Upper lobe of right lung (tissue), 1 donor: ENCODE measurements around the gene METTL9. TPM values are rescaled to one million over a fixed set of nuclear protein-coding genes. Genes with fewer than 3 reads are reported as not detected.
A peak's percentile ranks its signal among the peaks of the same experiment; 100 is the strongest.
"Not testable (repeated sequence)": the region's sequence is repeated elsewhere in the genome, so short reads cannot be mapped to it uniquely, and the experiment has no call there.

Experiments
- ATAC-seq: fragments of 200-7000 bp; cut with Tn5 transposase; one replicate; pipeline ENCODE4 v1.9.1; 2020; ENCODE audit warnings: mild to moderate bottlenecking, moderate library complexity
- DNase-seq: peaks from one replicate; pipeline ENCODE4 v3.0.0-alpha.2; 2020
- H3K27ac ChIP-seq: fragments of 200-600 bp; one replicate; pipeline ENCODE4 v1.8.0; 2022
- H3K27me3 ChIP-seq: fragments of 200-600 bp; one replicate; pipeline ENCODE4 v1.8.0; 2022; ENCODE audit warnings: mild to moderate bottlenecking
- H3K36me3 ChIP-seq: fragments of 200-600 bp; one replicate; pipeline ENCODE4 v1.8.0; 2022
- H3K4me1 ChIP-seq: fragments of 200-600 bp; one replicate; pipeline ENCODE4 v1.8.0; 2022
- H3K4me3 ChIP-seq: fragments of 200-600 bp; one replicate; pipeline ENCODE4 v1.8.0; 2022; ENCODE audit warnings: mild to moderate bottlenecking
- H3K9me3 ChIP-seq: fragments of 200-600 bp; one replicate; pipeline ENCODE4 v1.8.0; 2022
- CTCF ChIP-seq: fragments of 200-600 bp; IDR thresholded peaks from one replicate; pipeline ENCODE4 v1.8.0; 2022; ENCODE audit warnings: antibody characterized with exemption
- intact Hi-C: fragments of 100-400 bp; cut with DNase I; formaldehyde crosslinking; loops from one replicate; pipeline ENCODE4 v1.11.0; 2022
- total RNA-seq: library from RNA; stranded (reverse); fragmentation: NEBNext Ultra II Directional; extraction: Animal tissue kit (Norgen Biotek cat#: 25700); gene quantifications from one replicate; pipeline ENCODE4 v1.2.1, GENCODE V29; 2021
- donor health status: DM: no; HTN: yes; CAD: no; lungs with severe emphysema.

Gene METTL9
- total RNA-seq, 1 donor from 2014 or later, result 84.0 TPM

- intact Hi-C loops, result no loop called here
- Histone ChIP-seq H3K9me3 (no peaks in the 10 kb centered on the region), H3K4me1 (peaks cover 5% of the 10 kb centered on the region), H3K36me3 (peaks cover 39% of the 10 kb centered on the region), H3K4me3 (no peak overlapping the region), H3K27me3 (no peaks in the 10 kb centered on the region), H3K27ac (no peak overlapping the region)
- DNase-seq, result no peak
- TF ChIP-seq CTCF, result no peak
- ATAC-seq, result no peak
Observed at GRCh38 chr16:21625026-21625425, 25.6 kb downstream of the METTL9 start.

- no peak for TF ChIP-seq CTCF
- Histone ChIP-seq H3K4me1 (peaks cover 17% of the 10 kb centered on the region), H3K9me3 (no peaks in the 10 kb centered on the region), H3K36me3 (peaks cover 39% of the 10 kb centered on the region), H3K4me3 (no peak overlapping the region), H3K27ac (peak overlapping the region; percentile 3), H3K27me3 (no peaks in the 10 kb centered on the region)
- intact Hi-C loops, result no loop called here
- no peak for DNase-seq
- ATAC-seq, result peak; percentile 71
Observed at GRCh38 chr16:21626659-21627277, 27.4 kb downstream of the METTL9 start.

DNA sequence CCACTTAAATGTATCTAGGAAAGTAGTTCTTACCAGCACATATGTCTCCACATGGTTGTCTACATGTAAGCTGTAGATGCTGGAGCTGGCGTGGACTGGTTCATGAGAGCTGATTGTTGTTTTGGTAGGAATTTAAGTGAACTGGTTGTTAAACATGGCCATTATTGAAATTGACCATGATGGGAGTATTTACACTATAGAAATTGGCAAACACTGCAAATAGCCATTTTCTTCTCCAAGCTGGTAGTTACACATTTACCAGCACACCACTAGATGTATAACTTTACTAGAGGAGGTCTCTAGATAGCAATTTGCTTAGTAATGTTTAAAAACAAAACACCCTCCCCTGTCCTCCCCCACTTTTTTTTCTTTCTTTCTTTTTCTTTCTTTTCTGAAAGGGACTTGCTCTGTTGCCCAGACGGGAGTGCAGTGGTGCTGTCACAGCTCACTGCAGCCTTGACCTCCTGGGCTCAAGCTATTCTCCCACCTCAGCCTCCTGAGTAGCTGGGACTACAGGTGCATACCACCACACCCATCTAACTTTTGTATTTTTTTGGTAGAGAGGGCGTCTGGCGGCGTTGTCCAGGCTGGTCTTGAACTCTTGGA lies 28.8 kb downstream of the METTL9 start:
- peaks cover 38% of the 10 kb centered on the region for H3K36me3 ChIP-seq
- intact Hi-C loops, result no loop called here
- ATAC-seq, result no peak

GRCh38 chr16:21628772-21629171 lies 29.4 kb downstream of the METTL9 start:
- no peak for ATAC-seq
- TF ChIP-seq CTCF, result no peak
- peaks cover 33% of the 10 kb centered on the region for H3K36me3 ChIP-seq

More for the DNA sequence above, 28.8 kb downstream of the METTL9 start:
- no peak overlapping the region for H3K27ac ChIP-seq
- no peak for DNase-seq
- no peaks in the 10 kb centered on the region for H3K27me3 ChIP-seq
- peaks cover 19% of the 10 kb centered on the region for H3K4me1 ChIP-seq
- TF ChIP-seq CTCF, result no peak
- H3K9me3 ChIP-seq, result no peaks in the 10 kb centered on the region
- H3K4me3 ChIP-seq, result no peak overlapping the region

GRCh38 chr16:21629616-21630539 lies 30.5 kb downstream of the METTL9 start:
- Histone ChIP-seq H3K4me1 (peaks cover 19% of the 10 kb centered on the region), H3K36me3 (peaks cover 24% of the 10 kb centered on the region)
- H3K27ac ChIP-seq, DNase-seq, H3K9me3 ChIP-seq, H3K4me3 ChIP-seq, H3K27me3 ChIP-seq, intact Hi-C loops, ATAC-seq: not testable (repeated sequence)

More at GRCh38 chr16:21628772-21629171, 29.4 kb downstream of the METTL9 start:
- no peak for DNase-seq
- intact Hi-C loops, result no loop called here
- Histone ChIP-seq H3K27ac (no peak overlapping the region), H3K4me3 (no peak overlapping the region), H3K9me3 (no peaks in the 10 kb centered on the region), H3K27me3 (no peaks in the 10 kb centered on the region), H3K4me1 (peaks cover 19% of the 10 kb centered on the region)

DNA sequence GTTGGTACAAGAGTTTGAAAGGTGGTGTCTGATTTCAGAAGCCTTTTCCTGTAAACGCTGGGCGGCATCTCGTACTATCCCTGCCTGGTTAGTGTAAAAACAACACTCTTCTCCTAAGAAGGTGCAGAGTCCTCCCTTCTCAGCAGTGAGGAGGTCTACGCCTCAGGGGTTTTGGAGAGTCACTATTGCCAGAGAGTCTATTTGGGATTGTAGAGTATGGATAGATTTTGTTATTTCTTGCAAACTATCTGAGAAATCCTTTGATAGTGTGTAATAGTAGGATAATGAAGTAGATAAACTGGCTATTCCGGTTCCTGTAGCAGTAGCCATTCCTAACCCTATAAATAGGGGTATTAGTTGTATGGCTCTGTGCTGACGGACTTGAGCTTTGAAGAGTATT lies 31.5 kb downstream of the METTL9 start:
- Histone ChIP-seq H3K4me1 (peaks cover 19% of the 10 kb centered on the region), H3K36me3 (peaks cover 14% of the 10 kb centered on the region)
- DNase-seq, H3K27me3 ChIP-seq, ATAC-seq, H3K9me3 ChIP-seq, H3K27ac ChIP-seq, H3K4me3 ChIP-seq, intact Hi-C loops: not testable (repeated sequence)

- H3K4me3 ChIP-seq, H3K27me3 ChIP-seq, H3K27ac ChIP-seq, DNase-seq, intact Hi-C loops, ATAC-seq, H3K9me3 ChIP-seq: not testable (repeated sequence)
- Histone ChIP-seq H3K36me3 (peaks cover 10% of the 10 kb centered on the region), H3K4me1 (peaks cover 19% of the 10 kb centered on the region)
Observed at GRCh38 chr16:21631376-21631775, 32.0 kb downstream of the METTL9 start.

GRCh38 chr16:21631951-21632575 lies 32.7 kb downstream of the METTL9 start:
- ATAC-seq, H3K27ac ChIP-seq, DNase-seq, intact Hi-C loops, H3K9me3 ChIP-seq, H3K27me3 ChIP-seq, H3K4me3 ChIP-seq: not testable (repeated sequence)
- peaks cover 15% of the 10 kb centered on the region for H3K4me1 ChIP-seq
- H3K36me3 ChIP-seq, result peaks cover 10% of the 10 kb centered on the region
